DMS53 (cell line): ENCODE data around the gene TSPAN5.
"Not testable (repeated sequence)": the region's sequence is repeated elsewhere in the genome, so short reads cannot be mapped to it uniquely, and the experiment has no call there.

Source experiments
- DNase-seq: peaks from one replicate; lab custom pipeline; 2025; lab: John Stamatoyannopoulos, UW

Gene TSPAN5

DNA sequence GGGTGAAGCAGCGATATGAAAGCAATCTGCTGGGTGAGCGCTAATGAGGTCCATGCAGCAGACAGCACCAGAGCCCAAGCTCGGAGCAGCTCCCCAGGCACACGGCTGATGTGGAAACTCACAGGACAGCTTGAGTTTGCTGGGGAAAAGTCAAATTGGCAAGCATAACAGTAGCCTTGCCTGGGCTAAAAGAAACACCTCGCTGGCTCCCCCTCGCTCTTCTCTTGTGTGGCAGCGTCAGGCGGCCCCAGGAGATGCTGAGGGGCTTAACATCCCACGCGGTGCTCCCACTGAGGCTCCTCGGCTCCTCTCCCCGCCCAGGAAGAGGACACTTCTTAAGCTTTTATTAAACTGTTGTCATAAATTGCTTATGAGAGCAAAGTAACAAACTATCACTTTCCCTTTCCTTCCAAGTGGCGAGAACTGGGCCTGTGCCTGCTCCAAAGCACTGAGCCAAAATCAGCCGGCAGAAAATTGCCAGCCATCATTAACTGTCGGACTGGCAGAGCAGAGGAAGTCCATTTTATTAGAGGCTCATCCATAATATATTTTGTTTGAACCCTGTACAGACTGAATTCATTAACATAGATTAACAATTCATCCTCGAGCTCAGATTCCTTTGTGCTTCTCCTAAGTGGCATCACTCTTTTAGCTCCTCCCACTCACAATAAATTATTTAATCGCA lies 111.4 kb downstream of the TSPAN5 start:
- DNase-seq = no peak

GRCh38 chr4:98544818-98545414 lies 113.5 kb downstream of the TSPAN5 start:
- DNase-seq = no peak

DNA sequence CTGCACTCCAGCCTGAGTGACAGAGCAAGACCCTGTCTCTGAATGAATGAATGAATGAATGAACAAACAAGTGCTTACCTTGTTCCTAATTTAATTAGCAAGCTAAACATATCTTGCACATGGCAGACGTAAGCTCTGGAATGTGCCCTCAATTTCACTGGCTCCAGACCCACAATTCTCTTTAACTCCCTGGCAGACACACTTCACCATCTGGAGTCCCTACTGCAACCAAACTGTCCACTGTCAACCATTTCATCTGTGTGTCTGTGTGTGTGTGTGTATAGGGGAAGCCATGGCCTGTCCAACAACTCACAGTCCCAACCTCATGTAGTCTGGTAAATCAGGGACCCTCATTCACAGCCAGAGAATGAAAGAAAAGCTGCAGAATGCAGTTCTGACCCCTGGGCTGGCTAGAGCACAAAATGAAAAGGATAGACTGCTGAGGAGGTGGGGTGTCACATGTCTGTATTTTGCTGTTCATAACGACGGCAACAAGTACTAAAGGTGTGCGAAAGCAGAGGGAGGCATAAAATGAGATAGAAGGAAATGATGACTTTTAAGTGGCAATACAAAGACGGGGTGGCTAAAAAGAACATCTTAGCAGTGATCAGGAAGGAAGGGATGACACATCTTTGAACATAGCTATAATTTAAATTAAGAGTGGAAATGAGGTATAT lies 114.1 kb downstream of the TSPAN5 start:
- no peak for DNase-seq

DNA sequence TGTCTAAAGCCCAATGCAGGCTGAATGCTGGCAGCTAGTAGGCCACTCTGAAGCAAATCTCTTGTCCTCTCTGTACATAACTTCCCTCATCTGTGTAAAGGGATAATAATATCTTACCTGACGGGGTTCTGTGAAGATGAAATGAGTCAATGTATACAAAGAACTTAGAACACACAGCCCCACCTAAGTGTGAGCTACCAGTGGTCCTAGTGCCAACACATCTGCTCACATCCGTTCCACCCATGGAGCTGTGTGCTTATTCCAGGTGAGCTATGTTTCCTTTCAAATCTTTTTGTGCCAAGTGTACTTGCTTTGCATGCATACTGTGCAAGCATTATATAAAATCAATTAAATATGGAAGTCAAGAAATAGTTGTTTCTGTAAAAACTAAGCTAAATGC lies 116.4 kb downstream of the TSPAN5 start:
- DNase-seq = no peak

DNA sequence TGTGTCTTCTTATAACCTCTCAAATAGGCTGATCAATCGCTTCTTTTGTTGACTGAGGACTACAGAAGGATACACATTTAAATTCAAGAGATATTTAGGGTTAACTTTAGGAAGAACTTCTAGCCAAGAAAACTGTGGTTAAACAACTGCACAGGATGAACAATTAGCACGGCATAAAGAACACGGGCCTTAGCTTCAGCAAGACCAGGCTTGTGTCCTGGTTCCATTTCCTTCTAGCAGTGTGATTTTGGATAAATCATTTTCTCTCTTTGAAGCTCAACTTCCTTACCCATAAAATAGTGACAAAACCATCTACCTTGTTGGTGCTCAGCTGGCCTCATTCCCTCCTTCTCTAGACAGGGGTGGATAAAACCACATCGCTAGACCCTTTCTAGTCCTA lies 117.6 kb downstream of the TSPAN5 start:
- DNase-seq = no peak

- no peak for DNase-seq
These were observed 118.7 kb downstream of the TSPAN5 start for GRCh38 chr4:98539741-98540140.

GRCh38 chr4:98539299-98539698 lies 119.1 kb downstream of the TSPAN5 start:
- no peak for DNase-seq

DNA sequence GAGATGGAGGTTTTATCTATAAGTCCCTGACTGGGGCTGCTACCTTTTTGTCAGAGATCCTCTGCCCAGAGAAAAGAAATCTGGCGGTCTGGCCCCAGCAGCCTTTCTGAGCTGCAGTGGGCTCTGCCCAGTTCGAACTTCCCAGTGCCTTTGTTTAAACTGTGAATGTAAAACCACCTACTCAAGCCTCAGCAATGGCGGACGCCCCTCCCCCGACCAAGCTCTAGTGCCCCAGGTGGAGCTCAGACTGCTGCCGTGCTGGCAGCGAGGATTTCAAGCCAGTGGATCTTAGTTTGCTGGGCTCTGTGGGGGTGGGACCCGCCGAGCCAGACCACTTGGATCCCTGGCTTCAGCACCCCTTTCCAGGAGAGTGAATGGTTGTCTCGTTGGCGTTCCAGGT lies 121.8 kb downstream of the TSPAN5 start:
- DNase-seq = no peak

GRCh38 chr4:98534146-98534545 lies 124.3 kb downstream of the TSPAN5 start:
- DNase-seq = not testable (repeated sequence)

DNA sequence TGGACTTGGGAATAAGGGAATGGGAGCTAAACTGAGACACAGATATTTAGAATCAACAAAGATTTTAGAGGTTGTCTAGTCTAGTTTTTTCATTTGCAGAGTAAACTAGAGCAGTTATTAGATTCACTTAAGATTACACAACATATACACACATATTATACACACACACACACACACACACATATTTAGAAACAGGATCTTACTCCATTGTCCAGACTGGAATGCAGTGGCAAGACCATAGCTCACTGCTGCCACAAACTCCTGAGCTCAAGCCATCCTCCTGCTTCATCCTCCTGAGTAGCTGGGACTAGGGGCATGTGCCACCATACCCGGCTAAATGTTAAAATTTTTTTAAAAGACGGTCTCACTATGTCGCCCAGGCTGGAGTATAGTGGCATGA lies 127.8 kb downstream of the TSPAN5 start:
- DNase-seq = no peak

GRCh38 chr4:98529970-98530569 lies 128.3 kb downstream of the TSPAN5 start:
- DNase-seq = no peak

- no peak for DNase-seq
These were observed 129.5 kb downstream of the TSPAN5 start for GRCh38 chr4:98528882-98529281.

GRCh38 chr4:98527534-98528269 lies 130.7 kb downstream of the TSPAN5 start:
- DNase-seq = no peak

DNA sequence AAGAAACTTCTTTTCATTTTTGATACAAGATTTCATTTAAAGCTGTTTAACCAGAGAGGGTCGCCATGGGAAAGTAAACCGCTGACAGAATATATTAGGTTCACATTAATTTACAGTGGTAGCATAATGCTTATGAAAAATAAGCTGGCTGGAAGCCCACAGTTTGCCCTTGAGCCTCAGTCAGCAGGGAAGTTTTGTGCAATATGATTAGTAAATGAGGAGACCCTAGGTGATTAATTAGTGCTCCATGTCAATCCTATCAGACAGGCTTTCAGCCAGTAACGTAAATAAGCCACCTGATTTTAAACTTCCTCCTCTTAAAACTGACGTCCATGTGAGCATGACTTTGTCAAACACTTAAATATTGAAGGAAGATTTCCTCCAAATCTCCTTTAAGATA lies 134.2 kb downstream of the TSPAN5 start:
- no peak for DNase-seq

DNA sequence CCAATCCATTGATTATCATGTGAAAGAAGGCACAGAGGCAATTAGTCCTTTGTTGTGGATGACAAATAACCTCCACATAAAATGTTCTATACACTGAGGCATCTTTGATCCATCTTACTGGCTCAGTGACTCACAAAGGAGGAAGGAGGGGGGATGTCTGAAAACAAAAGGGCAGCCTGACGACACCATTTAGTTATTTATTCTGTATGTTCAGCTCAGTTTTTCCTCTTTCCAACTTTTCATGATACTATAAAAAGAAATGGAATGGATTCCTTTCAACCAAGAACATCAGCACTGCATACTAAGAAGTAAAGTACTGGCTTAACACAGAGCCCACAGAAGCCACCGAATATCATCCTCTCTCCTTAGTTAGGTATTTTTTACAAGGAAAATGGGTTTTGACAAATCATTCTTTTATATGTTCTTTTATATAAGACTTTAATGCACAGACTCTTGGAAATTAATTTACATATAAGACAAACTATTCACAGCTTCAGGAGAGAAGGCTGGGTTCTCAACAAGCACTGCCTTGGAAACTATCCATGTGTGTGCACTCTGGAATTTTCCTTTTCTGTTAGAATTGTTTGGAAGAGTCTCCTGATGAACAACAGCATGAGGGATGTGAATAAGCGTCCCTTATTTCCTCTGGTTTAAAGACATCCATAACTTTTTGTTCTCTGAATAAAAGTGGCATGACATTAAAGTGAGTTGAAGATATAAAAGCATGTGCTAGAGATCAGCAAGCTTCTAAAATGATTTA lies 135.6 kb downstream of the TSPAN5 start:
- no peak for DNase-seq

- no peak for DNase-seq
These were observed 136.3 kb downstream of the TSPAN5 start for GRCh38 chr4:98522062-98522461.

GRCh38 chr4:98521486-98521885 lies 136.9 kb downstream of the TSPAN5 start:
- no peak for DNase-seq

DNA sequence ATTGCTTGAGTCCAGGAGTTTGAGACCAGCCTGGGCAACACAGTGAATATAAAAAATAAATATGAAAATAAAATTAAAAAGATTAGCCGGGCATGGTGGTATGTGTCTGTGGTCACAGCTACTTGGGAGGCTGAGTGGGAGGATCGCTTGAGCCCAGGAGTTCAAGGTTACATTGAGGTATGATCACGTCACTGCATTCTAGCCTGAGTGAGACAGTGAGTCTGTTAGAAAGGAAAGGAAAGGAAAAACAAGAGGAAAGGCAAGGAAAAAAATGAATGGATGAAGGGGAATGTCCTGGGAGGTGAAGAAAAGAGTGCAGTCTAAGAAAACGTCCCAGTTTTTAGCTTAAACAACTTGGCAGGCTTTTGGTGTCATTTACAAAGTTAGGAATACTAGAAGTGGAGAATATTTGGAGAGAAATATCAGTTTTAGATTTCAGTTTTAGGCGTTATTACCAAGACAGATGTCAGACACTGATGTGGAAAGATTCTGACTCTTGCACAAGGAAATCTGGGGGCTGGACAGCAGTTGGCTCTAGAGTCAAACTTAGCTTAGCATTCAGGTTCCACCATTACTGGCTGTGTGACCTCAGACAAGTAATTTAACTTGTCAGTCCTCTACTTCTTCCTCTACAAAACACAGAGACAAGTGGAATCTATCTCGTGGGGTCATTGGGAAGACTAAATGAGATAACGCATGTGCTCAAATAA lies 139.0 kb downstream of the TSPAN5 start:
- DNase-seq = no peak

GRCh38 chr4:98518559-98519267 lies 139.7 kb downstream of the TSPAN5 start:
- DNase-seq = no peak
